Thoracic aorta (tissue), 2 donors: ENCODE data around the gene ARHGAP10. TPM values are rescaled to one million over a fixed set of nuclear protein-coding genes. Genes with fewer than 3 reads are reported as not detected.

Experiments used
- ATAC-seq: fragments of 150-250 bp; one replicate; pipeline ENCODE4 v1.8.0; 2017; ENCODE audit warnings: low read depth; ENCODE audit not compliant: insufficient number of reproducible peaks, low FRiP score
- DNase-seq: peaks from one replicate; pipeline ENCODE4 v3.0.0-alpha.2; 2020; ENCODE audit warnings: low spot score
- H3K27ac ChIP-seq, 2 donors: fragments of 200-600 bp; sonication (generic); 1 replicate in 1 of 2; 2 replicates in 1 of 2; pipeline ENCODE4 v1.5.1; 2016; ENCODE audit warnings: mild to moderate bottlenecking in 2 of 2, moderate library complexity in 2 of 2
- H3K27me3 ChIP-seq: fragments of 200-600 bp; sonication (generic); replicated peaks from 2 replicates; pipeline ENCODE4 v1.6.0; 2016; ENCODE audit warnings: mild to moderate bottlenecking; ENCODE audit not compliant: insufficient read depth
- H3K36me3 ChIP-seq: fragments of 200-600 bp; sonication (generic); one replicate; pipeline ENCODE4 v1.5.1; 2016
- H3K4me1 ChIP-seq, 2 donors: fragments of 200-600 bp; sonication (generic); 1 replicate in 1 of 2; 2 replicates in 1 of 2; pipeline versions ENCODE4 v1.5.1 to v1.6.0; 2016; ENCODE audit warnings: low read depth in 2 of 2, mild to moderate bottlenecking in 1 of 2; ENCODE audit not compliant: control insufficient read depth in 1 of 2
- H3K4me3 ChIP-seq: fragments of 200-600 bp; sonication (generic); 2 replicates; pipeline ENCODE4 v1.5.1; 2016; ENCODE audit warnings: mild to moderate bottlenecking
- H3K9me3 ChIP-seq: fragments of 200-600 bp; sonication (generic); 2 replicates; pipeline ENCODE4 v1.5.1; 2016
- total RNA-seq, 2 donors: library from RNA; depleted of rRNA; stranded (reverse); fragments of >200 nt; gene quantifications; one replicate each; pipeline versions ENCODE4 v1.1.0 to v1.2.3, GENCODE V29; 2016
- TF ChIP-seq, protein P1 (sequence below): fragments of 200-600 bp; sonication (generic); IDR thresholded peaks from one replicate; pipeline ENCODE4 v1.5.1; 2019; ENCODE audit warnings: antibody characterized with exemption

The ARHGAP10 gene
- total RNA-seq, 2 donors from 2014 or later, result 195 to 211 TPM

GRCh38 chr4:147924604-147925412 is 192.9 kb downstream of the ARHGAP10 start:
- H3K9me3 ChIP-seq, result no peaks in the 10 kb centered on the region
- H3K4me3 ChIP-seq, result no peak overlapping the region
- no peaks in the 10 kb centered on the region for H3K36me3 ChIP-seq
- TF ChIP-seq, protein P1, sequence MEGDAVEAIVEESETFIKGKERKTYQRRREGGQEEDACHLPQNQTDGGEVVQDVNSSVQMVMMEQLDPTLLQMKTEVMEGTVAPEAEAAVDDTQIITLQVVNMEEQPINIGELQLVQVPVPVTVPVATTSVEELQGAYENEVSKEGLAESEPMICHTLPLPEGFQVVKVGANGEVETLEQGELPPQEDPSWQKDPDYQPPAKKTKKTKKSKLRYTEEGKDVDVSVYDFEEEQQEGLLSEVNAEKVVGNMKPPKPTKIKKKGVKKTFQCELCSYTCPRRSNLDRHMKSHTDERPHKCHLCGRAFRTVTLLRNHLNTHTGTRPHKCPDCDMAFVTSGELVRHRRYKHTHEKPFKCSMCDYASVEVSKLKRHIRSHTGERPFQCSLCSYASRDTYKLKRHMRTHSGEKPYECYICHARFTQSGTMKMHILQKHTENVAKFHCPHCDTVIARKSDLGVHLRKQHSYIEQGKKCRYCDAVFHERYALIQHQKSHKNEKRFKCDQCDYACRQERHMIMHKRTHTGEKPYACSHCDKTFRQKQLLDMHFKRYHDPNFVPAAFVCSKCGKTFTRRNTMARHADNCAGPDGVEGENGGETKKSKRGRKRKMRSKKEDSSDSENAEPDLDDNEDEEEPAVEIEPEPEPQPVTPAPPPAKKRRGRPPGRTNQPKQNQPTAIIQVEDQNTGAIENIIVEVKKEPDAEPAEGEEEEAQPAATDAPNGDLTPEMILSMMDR, result no peak
- DNase-seq, result no peak
- H3K27ac ChIP-seq, result no peak overlapping the region
- H3K4me1 ChIP-seq, result peaks cover 8 to 22% of the 10 kb centered on the region in 2 donors
- no peaks in the 10 kb centered on the region for H3K27me3 ChIP-seq
- ATAC-seq, result no peak

DNA sequence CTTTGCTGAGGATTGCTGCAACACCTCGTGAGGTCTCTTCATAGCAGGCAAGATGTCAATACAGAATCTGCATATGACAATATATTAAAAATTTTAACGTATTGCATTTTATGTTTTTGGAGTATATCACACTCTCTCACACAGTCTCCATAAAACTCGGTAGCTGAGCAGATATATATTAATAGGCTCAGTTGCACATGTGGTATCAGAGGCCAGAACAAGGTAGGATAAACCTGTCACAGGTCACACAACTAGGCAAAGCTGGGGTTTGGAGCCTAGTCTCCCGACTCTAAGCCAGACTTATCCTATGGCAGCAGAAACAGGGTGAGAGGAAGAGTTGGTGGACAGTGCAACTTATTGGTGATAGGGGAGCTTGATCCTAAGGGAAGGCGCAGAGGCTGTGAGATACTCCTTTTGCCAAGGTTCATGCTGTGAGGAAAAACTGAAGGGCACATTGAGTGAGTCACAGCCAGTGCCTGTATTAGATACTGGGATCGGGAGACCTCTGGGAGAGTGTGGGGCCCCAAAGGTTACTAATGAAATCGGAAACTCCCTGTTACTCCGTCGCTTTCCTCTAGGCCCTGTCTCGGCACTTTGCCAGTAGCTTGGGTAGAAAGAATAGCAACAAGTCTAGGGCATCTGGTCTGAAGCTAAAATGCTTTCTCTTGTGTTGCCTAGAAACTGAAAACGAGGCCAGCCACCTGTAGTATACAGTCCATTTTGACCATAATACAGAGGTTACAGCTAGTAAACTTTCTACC is 195.7 kb downstream of the ARHGAP10 start:
- Histone ChIP-seq H3K27ac (peak overlapping the region in 1 of 2 donors; percentile 27), H3K36me3 (peaks cover 8% of the 10 kb centered on the region), H3K9me3 (no peaks in the 10 kb centered on the region), H3K27me3 (no peaks in the 10 kb centered on the region), H3K4me3 (no peak overlapping the region), H3K4me1 (peaks cover 8 to 22% of the 10 kb centered on the region in 2 donors)
- peak; percentile 63 for ATAC-seq
- peak; percentile 9 for DNase-seq
- TF ChIP-seq, protein P1, result no peak

DNA sequence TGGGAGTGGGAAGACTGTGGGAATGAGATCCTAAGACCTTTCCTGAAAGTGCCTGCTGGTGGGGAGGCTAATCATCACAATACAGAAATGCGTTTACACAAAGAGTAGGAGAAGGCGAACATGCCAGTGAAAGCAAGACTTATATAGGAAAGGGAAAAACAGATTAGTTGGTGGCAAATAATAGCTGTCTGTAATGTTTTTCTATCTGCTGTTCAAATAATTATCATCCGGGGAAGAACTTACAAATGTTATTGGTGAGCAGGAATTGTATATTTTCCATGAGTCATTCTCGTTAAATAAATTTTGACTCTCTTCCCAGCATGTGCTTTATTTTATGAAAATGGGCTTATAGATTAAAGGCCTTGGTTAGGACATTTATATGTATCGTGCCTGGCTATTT is 196.5 kb downstream of the ARHGAP10 start:
- no peak for DNase-seq
- Histone ChIP-seq H3K9me3 (no peaks in the 10 kb centered on the region), H3K27me3 (no peaks in the 10 kb centered on the region), H3K4me3 (no peak overlapping the region), H3K27ac (peak overlapping the region in 1 of 2 donors; percentile 27), H3K36me3 (peaks cover 8% of the 10 kb centered on the region), H3K4me1 (peaks cover 8 to 27% of the 10 kb centered on the region in 2 donors)
- no peak for ATAC-seq
- TF ChIP-seq, protein P1, result no peak

- Histone ChIP-seq H3K27ac (no peak overlapping the region), H3K4me1 (peaks cover 8 to 24% of the 10 kb centered on the region in 2 donors), H3K36me3 (peaks cover 8% of the 10 kb centered on the region), H3K27me3 (no peaks in the 10 kb centered on the region), H3K4me3 (no peak overlapping the region), H3K9me3 (no peaks in the 10 kb centered on the region)
- DNase-seq (no peak), ATAC-seq (no peak)
- TF ChIP-seq, protein P1, result no peak
Observed at GRCh38 chr4:147929746-147930145, 197.9 kb downstream of the ARHGAP10 start.

- TF ChIP-seq, protein P1, result no peak
- H3K27me3 ChIP-seq, result no peaks in the 10 kb centered on the region
- H3K27ac ChIP-seq, result no peak overlapping the region
- no peak overlapping the region for H3K4me3 ChIP-seq
- DNase-seq (no peak), ATAC-seq (no peak)
- H3K36me3 ChIP-seq, result peaks cover 8% of the 10 kb centered on the region
- peaks cover under 1 to 9% of the 10 kb centered on the region in 2 donors for H3K4me1 ChIP-seq
- no peaks in the 10 kb centered on the region for H3K9me3 ChIP-seq
Observed at GRCh38 chr4:147933316-147933715, 201.4 kb downstream of the ARHGAP10 start.
